Ishikawa (cell line): ENCODE measurements around the gene ZC3H12C.

Source experiments
- CEBPB ChIP-seq: IDR thresholded peaks from 2 replicates; pipeline ENCODE4 v1.6.1; 2012
- CREB1 ChIP-seq: IDR thresholded peaks from 2 replicates; pipeline ENCODE4 v1.6.1; 2012; ENCODE audit warnings: low read depth
- EGR1 ChIP-seq: IDR thresholded peaks from 2 replicates; pipeline ENCODE4 v1.6.1; 2012
- EP300 ChIP-seq: IDR thresholded peaks from 2 replicates; pipeline ENCODE4 v1.6.1; 2012; ENCODE audit warnings: borderline replicate concordance
- FOXM1 ChIP-seq: IDR thresholded peaks from 2 replicates; pipeline ENCODE4 v1.6.1; 2012; ENCODE audit warnings: low read depth, borderline replicate concordance
- MAX ChIP-seq: IDR thresholded peaks from 2 replicates; pipeline ENCODE4 v1.6.1; 2012
- NFIC ChIP-seq: IDR thresholded peaks from 2 replicates; pipeline ENCODE4 v1.6.1; 2012
- RAD21 ChIP-seq: IDR thresholded peaks from 2 replicates; pipeline ENCODE4 v1.6.1; 2012; ENCODE audit warnings: low read depth
- REST ChIP-seq: IDR thresholded peaks from 2 replicates; pipeline ENCODE4 v1.6.1; 2012; ENCODE audit warnings: low read depth, mild to moderate bottlenecking
- TAF1 ChIP-seq: IDR thresholded peaks from 2 replicates; pipeline ENCODE4 v1.6.1; 2012; ENCODE audit warnings: low read depth, mild to moderate bottlenecking
- TCF12 ChIP-seq: IDR thresholded peaks from 2 replicates; pipeline ENCODE4 v1.6.1; 2012; ENCODE audit warnings: low read depth
- TEAD4 ChIP-seq: IDR thresholded peaks from 2 replicates; pipeline ENCODE4 v1.6.1; 2012
- USF1 ChIP-seq: IDR thresholded peaks from 2 replicates; pipeline ENCODE4 v1.6.1; 2012
- YY1 ChIP-seq: IDR thresholded peaks from 2 replicates; pipeline ENCODE4 v1.6.1; 2012; ENCODE audit warnings: low read depth

GRCh38 chr11:110098645-110099044 lies 5.5 kb downstream of the ZC3H12C start:
- TF ChIP-seq USF1 (no peak), EGR1 (no peak), NFIC (no peak), RAD21 (no peak), MAX (no peak), CEBPB (no peak), REST (no peak), TEAD4 (no peak), CREB1 (no peak), EP300 (no peak), YY1 (no peak), TCF12 (no peak), FOXM1 (no peak), TAF1 (no peak)
